Measurements from ENCODE around the gene NRAP. TPM values are rescaled to one million over a fixed set of nuclear protein-coding genes. Genes with fewer than 3 reads are reported as not detected.

Gene NRAP
- polyA plus RNA-seq, 3 donors: not detected

DNA sequence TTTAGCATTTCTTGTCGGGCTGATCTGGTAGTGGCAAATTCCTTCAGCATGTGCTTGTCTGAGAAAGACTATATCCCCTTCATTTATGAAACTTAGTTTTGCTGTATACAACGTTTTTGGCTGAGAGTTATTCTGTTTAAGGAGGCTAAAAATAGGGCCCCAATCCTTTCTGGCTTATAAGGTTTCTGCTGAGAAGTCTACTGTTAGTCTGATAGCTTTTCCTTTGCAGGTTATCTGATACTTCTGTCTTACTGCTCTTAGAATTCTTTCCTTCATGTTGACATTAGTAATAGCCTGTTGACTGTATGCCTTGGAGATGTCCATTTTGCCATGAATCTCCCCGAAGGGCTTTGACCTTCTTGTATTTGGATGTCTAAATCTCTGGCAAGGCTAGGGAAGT lies 25.7 kb upstream of the NRAP start:
- Histone ChIP-seq H3K79me2 (ENCODE audit: insufficient read depth, low read length) (peaks cover 26% of the 10 kb centered on the region), H3K4me3 (replicated peaks in 1 of 3; ENCODE audit: low read depth in 2 of 3, low read length in 3 of 3) (no peak overlapping the region), H2AFZ (ENCODE audit: insufficient read depth, low read depth, low read length, poor library complexity, severe bottlenecking) (no peak overlapping the region), H4K20me1 (ENCODE audit: insufficient read depth, low read length) (no peaks in the 10 kb centered on the region), H3K36me3 (replicated peaks in 1 of 2; ENCODE audit: control insufficient read depth in 1 of 2, insufficient read depth in 2 of 2, low read length in 2 of 2) (peaks cover 10 to 26% of the 10 kb centered on the region in 2 donors), H3K27me3 (ENCODE audit: control insufficient read depth in 2 of 2, insufficient read depth in 2 of 2, low read length in 2 of 2) (no peaks in the 10 kb centered on the region), H3K9me3 (replicated peaks in 1 of 2; ENCODE audit: control insufficient read depth in 1 of 2, insufficient read depth in 1 of 2, low read length in 2 of 2) (peaks cover 34 to 39% of the 10 kb centered on the region in 2 donors), H3K27ac (ENCODE audit: low read depth in 1 of 2, low read length in 2 of 2) (no peak overlapping the region), H3K4me2 (replicated peaks; ENCODE audit: extremely low read depth, low read length, poor library complexity, severe bottlenecking) (no peak overlapping the region), H3K4me1 (ENCODE audit: control insufficient read depth in 1 of 2, insufficient read depth in 2 of 2, low read length in 2 of 2) (no peaks in the 10 kb centered on the region), H3K9ac (ENCODE audit: insufficient read depth, low read length, poor library complexity, severe bottlenecking) (no peak overlapping the region)
- intact Hi-C loops (cut with micrococcal nuclease): no loop called here
- DNase-seq: no peak
- peaks cover 33 to 34% of the 10 kb centered on the region in 2 donors for H3K36me3 Mint-ChIP-seq
- H3K4me1 Mint-ChIP-seq: peaks cover 3% of the 10 kb centered on the region
- H3K9me3 Mint-ChIP-seq: peaks cover 33 to 67% (median 49%) of the 10 kb centered on the region in 7 donors
- peaks cover 0 to 3% (median 1%) of the 10 kb centered on the region in 3 donors for H3K27me3 Mint-ChIP-seq (ENCODE audit: low read depth in 3 of 3)
- TF ChIP-seq, protein P1, sequence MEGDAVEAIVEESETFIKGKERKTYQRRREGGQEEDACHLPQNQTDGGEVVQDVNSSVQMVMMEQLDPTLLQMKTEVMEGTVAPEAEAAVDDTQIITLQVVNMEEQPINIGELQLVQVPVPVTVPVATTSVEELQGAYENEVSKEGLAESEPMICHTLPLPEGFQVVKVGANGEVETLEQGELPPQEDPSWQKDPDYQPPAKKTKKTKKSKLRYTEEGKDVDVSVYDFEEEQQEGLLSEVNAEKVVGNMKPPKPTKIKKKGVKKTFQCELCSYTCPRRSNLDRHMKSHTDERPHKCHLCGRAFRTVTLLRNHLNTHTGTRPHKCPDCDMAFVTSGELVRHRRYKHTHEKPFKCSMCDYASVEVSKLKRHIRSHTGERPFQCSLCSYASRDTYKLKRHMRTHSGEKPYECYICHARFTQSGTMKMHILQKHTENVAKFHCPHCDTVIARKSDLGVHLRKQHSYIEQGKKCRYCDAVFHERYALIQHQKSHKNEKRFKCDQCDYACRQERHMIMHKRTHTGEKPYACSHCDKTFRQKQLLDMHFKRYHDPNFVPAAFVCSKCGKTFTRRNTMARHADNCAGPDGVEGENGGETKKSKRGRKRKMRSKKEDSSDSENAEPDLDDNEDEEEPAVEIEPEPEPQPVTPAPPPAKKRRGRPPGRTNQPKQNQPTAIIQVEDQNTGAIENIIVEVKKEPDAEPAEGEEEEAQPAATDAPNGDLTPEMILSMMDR (IDR thresholded peaks at IDR 0.05): no peak
- no peak overlapping the region for H3K27ac Mint-ChIP-seq
- no peak overlapping the region for H3K4me3 Mint-ChIP-seq
- no CpG with 5 or more reads among the region's 3 CpGs for WGBS (ENCODE audit: insufficient coverage)

GRCh38 chr10:113689057-113689456 lies 25.2 kb upstream of the NRAP start:
- no peak overlapping the region for H3K4me3 Mint-ChIP-seq
- WGBS (ENCODE audit: insufficient coverage): no CpG with 5 or more reads among the region's 1 CpG
- Histone ChIP-seq H3K9ac (ENCODE audit: insufficient read depth, low read length, poor library complexity, severe bottlenecking) (no peak overlapping the region), H3K9me3 (replicated peaks in 1 of 2; ENCODE audit: control insufficient read depth in 1 of 2, insufficient read depth in 1 of 2, low read length in 2 of 2) (peaks cover 29 to 36% of the 10 kb centered on the region in 2 donors), H3K4me1 (ENCODE audit: control insufficient read depth in 1 of 2, insufficient read depth in 2 of 2, low read length in 2 of 2) (no peaks in the 10 kb centered on the region), H3K79me2 (ENCODE audit: insufficient read depth, low read length) (peaks cover 27% of the 10 kb centered on the region), H3K4me2 (replicated peaks; ENCODE audit: extremely low read depth, low read length, poor library complexity, severe bottlenecking) (no peak overlapping the region), H3K4me3 (replicated peaks in 1 of 3; ENCODE audit: low read depth in 2 of 3, low read length in 3 of 3) (no peak overlapping the region), H3K27me3 (ENCODE audit: control insufficient read depth in 2 of 2, insufficient read depth in 2 of 2, low read length in 2 of 2) (no peaks in the 10 kb centered on the region), H3K27ac (ENCODE audit: low read depth in 1 of 2, low read length in 2 of 2) (no peak overlapping the region), H4K20me1 (ENCODE audit: insufficient read depth, low read length) (no peaks in the 10 kb centered on the region), H3K36me3 (replicated peaks in 1 of 2; ENCODE audit: control insufficient read depth in 1 of 2, insufficient read depth in 2 of 2, low read length in 2 of 2) (peaks cover 10 to 26% of the 10 kb centered on the region in 2 donors), H2AFZ (ENCODE audit: insufficient read depth, low read depth, low read length, poor library complexity, severe bottlenecking) (no peak overlapping the region)
- no peak for DNase-seq
- peaks cover 30 to 63% (median 45%) of the 10 kb centered on the region in 7 donors for H3K9me3 Mint-ChIP-seq
- intact Hi-C loops (cut with micrococcal nuclease): no loop called here
- H3K27ac Mint-ChIP-seq: no peak overlapping the region
- H3K27me3 Mint-ChIP-seq (ENCODE audit: low read depth in 3 of 3): peaks cover 0 to 3% (median 1%) of the 10 kb centered on the region in 3 donors
- peaks cover 29 to 35% of the 10 kb centered on the region in 2 donors for H3K36me3 Mint-ChIP-seq
- TF ChIP-seq, protein P1 (IDR thresholded peaks at IDR 0.05): no peak
- peaks cover 3% of the 10 kb centered on the region for H3K4me1 Mint-ChIP-seq
